ENCODE data around the gene ASPSCR1. TPM values are rescaled to one million over a fixed set of nuclear protein-coding genes. Genes with fewer than 3 reads are reported as not detected.
"Not testable (repeated sequence)": the region's sequence is repeated elsewhere in the genome, so short reads cannot be mapped to it uniquely, and the experiment has no call there.

Gene ASPSCR1
- total RNA-seq, 1 donor from 2014 or later = 12.6 TPM

DNA sequence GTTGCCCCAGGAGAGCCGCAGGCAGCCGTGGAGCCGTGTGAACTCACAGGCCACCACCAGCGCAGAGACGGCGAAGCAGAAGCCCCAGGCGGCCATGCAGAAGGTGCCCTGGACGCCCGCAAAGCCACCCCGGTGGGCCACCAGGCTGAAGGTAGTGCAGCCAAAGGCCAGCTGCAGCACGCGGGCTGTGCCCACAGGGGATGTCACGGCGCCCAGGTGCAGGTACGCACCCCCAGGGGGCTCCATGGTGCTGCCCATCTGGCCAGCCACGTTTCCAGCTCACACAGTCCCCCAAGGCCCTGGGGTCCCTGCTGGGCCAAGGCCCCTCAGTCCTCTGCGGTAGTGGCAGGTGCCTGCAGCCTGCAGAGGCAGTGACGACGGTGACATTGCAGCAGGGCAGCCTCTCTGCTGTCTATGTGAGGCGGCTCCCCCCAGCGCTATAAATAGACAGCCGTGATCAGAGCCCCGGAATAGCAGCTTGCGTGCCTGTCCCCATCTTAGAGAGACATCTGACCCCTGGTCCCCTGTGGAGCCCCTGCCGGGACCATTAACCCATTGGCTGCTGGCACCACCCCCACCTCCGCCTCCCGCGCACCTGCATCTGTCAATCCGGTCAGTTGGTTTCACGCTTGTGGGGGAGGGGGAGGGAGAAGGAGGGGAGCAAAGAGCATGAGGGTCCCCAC, 35.8 kb upstream of the ASPSCR1 start:
- DNase-seq (ENCODE audit: low read depth) = no peak

DNA sequence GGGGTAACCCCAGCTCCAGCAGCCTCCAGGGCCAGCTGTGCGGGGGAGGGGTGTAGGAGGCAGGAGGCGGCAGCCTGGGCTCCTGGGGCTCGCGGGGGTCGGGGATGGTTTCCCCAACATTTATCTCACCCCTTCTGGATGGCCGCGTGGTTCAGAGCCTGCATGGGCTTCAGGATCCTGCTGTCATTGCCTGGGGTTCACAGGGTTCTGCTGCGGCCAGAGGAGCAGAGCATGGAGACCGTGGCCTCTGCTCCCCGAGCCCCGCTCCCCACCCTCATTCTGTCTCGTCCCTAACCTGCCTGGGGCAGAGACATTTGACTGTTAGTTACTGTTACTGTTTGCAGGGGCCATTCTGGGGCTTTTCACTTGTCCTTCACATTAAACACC, 35.3 kb upstream of the ASPSCR1 start:
- DNase-seq (ENCODE audit: low read depth) = no peak

DNA sequence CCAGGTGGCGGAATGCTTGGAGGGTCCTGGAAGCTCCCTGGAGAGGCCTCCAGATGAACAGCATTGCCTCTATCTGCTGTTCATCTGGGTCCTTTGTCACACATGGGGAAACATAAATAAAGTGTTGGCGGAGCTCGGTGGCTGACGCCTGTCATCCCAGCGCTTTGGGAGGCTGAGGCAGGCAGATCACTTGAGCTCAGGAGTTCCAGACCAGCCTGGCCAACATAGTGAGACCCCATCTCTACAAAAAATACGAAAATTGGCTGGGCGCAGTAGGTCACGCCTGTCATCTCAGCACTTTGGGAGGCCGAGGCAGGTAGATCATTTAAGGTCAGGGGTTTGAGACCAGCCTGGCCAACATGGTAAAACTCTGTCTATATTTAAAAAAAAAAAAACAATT, 32.6 kb upstream of the ASPSCR1 start:
- no peak for DNase-seq (ENCODE audit: low read depth)

DNA sequence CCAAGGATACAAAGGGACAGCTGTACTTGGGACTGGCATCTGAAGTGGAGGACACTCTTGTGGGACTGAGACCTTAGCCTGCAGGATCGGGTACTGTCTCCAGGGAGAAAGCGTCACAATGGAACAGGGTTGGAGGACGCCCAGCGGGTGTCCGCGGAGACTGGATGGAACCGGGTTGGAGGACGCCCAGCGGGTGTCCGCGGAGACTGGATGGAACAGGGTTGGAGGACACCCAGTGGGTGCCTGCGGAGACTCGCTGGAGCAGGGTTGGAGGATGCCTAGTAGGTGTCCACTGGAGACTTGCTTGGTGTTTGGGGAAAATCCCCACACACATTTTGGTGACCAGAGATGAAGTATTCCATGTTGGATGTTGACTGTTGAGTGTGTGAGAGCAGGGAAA, 30.2 kb upstream of the ASPSCR1 start, which contains the start of gene MYADML2:
Gene MYADML2, minus strand, starts transcription at position 45 of the 400 bp plus-strand sequence. CDS start 5,492 bp downstream, outside the sequence.
- no peak for DNase-seq (ENCODE audit: low read depth)

DNA sequence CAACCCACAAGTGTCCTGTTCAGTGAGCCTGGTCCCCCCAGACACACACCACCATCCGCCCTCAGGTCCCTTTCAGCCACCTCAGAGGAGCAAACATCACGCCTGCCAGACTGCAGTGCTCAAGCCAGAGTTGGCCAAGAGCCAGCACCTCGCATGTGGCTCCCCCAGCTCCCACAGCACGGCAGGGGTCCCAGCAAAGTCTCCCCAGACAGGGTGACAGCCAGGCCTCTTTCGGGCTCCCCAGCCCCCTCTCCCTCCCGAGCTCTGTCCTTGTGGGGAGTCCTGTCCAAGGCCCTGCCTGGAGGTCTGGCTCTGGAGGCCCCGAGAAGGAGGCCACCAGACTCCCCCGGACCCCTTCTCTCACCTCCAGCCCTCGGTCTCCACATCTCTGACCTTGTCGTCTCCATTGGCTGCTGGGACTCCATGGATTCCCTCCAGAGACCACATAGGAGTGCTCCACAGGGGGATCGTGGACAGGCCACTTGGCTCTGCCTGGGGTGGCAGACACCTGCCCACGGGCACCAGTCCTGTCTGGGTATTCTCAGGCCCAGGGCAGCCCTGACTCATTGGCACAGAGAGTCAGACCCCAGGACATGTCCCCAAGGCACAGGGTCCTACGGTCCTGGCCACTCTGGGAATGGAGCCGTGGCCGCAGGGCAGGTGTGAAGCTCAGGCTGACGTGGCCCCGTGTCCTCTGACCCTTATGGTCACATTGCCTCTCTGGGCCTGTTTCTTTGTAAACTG, 28.6 kb upstream of the ASPSCR1 start:
- DNase-seq (ENCODE audit: low read depth) = no peak

DNA sequence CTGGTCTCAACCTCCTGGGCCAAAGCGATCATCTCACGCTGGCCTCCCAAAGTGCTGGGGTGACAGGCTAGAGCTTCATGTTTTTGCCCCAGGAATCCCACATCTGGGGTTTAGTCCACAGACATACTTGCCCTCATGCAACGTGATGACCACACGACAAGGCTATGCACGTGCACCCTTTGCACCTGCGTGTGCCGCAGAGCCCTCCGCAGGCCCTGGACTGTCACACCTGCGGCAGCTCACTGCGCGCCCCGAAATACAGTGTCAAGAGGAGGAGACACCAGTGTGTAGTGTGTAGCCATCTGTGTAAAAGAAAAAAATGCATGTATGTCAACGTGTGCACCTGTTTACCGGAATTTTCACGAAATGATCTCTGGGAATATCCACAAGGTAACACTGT, 26.9 kb upstream of the ASPSCR1 start:
- no peak for DNase-seq (ENCODE audit: low read depth)

DNA sequence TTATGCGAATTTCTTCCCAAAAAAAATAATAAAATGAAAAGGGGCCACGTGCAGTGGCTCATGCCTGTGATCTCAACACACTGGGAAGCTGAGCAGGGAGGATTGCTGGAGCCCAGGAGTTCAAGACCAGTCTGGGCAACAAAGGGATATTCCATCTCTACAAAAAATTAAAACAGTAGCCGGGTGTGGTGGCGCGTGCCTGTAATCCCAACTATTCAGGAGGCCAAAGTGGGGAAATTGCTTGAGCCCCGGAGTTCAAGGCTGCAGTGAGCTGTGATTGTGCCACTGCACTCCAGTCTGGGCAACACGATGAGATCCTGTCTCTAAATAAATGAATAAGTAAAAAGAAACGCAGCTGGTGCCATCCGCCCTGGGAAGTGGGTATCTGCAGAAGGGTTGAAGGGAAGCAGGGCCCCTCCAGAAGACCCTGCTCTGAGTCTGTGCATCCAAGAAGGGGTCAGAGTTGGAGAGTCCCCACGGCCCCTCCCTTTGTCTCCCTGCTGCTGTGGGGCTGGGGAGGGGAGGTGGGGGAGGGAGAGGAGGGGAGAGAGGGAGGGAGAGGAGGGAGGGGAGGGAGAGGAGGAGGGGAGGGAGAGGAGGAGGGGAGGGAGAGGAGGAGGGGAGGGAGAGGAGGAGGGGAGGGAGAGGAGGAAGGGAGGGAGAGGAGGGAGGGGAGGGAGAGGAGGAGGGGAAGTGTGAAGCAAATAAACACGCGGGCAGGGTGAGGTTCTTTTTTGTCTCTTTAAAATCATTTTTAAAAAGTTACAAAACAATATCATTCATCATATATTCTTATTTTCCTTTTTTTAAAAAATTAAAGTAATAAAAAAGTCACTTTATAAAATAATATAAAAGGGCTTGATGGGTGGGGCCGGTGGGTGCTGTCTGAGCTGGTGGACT, 25.4 kb upstream of the ASPSCR1 start:
- no peak for DNase-seq (ENCODE audit: low read depth)

DNA sequence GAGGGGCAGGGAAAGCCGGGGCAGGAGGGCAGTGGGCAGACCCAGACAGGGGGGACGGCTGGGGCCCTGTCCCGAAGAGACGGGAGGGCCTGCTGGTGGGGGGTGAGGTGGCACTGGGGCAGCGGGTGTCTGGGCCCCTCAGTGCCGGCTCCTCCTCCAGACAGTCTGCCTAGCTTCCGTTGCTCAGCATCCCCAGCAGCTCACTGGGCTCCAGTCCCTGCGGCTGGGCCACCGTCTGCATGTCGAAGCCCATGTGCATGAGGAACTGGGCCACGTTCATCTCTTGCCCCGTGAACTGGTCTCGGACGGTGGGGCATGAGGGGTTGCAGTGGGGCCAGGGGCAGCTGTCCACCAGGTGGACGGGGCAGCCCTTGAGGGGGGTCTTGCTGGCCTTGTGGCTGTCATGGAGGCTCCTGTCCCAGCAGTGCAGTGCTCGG, 24.6 kb upstream of the ASPSCR1 start:
- no peak for DNase-seq (ENCODE audit: low read depth)

DNA sequence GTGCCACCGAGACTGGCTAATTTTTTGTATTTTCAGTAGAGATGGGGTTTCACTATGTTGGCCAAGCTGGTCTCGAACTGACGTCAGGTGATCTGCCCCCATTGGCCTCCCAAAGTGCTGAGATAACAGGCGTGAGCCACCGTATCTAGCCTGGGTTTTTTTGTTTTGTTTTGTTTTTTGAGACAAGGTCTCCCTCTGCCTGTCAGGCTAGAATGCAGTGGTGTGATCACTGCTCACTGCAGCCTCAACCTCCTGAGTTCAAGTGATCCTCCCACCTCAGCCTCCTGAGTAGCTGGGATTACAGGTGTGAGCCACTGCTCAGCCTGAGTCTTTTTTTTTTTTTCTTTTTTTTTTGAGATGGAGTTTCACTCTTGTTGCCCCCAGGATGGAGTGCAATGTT, 24.0 kb upstream of the ASPSCR1 start:
- DNase-seq (ENCODE audit: low read depth) = not testable (repeated sequence)

DNA sequence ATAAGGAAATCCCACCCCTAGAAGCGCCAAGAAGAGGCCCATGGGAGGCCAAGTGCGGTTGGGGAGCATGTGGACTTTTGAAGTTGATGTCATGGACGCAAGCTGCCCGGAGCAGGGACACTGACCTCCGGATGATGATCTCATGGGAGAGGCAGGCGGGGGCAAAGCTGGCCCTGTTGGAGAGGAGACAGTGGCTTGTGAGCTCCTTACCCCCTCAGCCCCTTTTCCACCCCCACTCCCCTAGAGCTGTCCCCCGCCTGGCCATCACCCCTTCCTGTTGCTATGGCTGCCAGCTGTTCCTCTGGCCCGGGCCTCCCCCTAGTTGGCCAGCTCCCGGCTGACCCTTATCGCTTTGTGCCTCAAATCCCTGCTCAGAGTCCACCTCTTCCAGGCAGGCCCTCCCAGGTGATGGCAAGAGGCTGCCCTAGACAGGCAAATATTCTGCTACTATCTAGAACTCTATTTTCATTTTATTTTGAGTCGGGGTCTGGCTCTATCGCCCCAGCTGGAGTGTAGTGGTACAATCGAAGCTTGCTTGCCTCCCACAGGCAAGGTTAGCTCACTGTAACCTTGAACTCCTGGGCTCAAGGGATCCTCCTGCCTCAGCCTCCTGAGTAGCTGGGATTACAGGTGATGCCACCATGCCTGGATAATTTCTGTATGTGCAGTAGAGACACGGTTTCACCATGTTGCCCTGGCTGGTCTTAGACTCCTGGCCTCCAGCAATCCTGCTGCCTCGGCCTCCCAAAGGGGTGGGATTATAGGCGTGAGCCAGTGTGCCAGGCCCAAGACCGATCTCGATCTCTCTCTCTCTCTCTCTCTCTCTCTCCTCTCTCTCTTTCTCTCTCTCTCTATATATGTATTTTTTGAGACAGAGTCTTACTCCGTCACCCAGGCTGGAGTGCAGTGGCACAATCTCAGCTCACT, 23.0 kb upstream of the ASPSCR1 start:
- no peak for DNase-seq (ENCODE audit: low read depth)

DNA sequence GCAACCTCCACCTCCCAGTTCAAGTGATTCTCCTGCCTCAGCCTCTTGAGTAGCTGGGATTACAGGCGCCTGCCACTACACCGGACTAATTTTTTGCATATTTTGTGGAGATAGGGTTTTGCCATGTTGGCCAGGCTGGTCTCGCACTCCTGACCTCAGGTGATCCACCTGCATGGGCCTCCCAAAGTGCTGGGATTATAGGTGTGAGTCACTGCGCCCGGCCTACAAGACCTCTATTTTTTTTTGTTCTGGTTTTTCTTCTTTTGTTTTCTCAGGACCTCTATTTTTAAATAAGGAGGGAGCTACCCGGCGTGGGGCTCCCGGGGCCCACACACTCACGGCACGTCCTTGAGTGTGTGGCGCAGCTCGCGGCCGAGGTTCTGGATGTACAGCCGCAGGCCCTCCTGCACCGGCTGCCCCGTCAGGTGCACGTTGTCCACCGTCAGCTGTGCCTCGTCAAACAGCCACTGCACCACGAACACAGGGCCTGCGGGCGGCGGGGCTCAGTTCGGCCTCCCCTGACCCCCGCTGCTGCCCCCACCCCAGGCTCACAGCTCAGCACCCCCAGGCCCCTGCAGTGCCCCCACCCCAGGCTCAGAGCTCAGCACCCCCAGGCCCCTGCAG, 22.3 kb upstream of the ASPSCR1 start:
- no peak for DNase-seq (ENCODE audit: low read depth)

DNA sequence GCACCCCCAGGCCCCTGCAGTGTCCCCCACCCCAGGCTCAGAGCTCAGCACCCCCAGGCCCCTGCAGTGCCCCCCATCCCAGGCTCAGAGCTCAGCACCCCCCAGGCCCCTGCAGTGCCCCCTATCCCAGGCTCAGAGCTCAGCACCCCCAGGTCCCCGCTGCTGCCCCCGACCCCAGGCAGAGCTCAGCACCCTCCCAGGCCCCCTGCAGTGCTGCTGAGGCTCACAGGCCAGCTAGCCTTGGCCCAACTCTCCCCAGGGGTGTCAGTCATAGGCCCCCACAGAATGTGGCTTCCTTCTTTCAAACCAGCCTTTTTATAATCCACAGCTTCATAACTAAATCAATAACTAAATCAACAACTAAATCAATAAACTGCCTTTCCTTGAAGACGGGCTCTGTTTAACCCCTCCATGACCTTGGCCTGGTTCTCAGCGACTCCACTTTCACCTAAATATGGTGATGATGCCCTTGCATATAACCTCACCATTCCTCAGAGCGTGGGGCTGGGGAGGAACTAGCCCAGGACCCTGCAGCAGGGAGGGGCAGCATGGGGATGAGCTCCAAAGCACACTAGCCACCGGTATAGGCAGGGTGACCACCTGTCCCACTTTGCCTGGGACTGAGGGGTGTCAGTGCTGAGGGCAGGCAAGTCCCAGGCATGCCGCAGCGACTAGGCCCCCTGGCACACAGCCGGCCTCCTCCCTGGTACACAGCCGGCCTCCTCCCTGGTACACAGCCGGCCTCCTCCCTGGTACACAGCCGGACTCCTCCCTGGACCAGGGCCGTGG, 21.5 kb upstream of the ASPSCR1 start:
- no peak for DNase-seq (ENCODE audit: low read depth)

DNA sequence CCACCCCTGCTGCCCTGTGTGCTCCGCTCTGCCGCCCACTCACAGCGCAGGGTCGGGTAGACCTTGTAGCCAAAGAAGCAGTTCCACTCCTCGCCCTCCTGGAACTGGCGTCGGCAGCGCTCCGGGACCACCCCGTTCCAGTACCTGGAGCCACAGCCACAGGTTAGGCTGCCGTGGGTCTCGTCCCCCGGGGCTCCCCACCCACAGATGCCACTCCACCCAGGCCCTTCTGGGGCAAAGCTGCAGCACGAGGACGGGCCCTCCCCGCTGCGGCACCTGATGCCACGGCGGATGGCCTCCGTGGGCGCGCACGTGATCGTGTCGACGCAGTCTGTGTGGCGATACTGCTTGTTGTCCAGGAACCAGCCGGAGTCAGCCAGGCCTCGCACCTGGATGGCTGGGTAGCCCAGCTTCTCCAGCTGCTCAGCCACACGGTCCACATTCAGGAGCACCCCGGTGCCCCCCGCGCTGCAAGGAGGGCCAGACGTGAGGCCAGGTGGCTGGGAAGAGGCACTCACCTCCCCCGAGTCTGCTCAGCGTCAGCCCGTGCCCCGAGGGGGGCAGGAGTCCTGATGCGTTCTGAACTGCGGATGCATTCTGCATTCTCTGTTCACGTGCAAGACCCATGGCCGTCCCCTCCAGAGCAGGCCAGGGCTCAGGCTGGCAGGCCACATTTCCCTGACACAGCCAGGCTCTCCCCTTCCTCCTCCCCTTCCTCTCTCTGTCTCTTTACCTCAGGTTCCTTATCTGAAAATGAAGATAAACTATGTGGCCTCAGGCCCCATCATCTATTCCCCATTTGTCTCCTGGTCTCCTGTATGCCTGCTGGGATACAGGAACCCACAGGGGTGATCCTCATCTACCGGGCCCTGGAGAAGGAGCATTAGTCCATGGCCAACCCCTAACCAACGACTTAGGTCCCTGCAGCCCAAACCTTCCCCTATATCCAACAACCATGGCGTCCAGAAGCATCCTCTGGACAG, 20.5 kb upstream of the ASPSCR1 start:
- no peak for DNase-seq (ENCODE audit: low read depth)

DNA sequence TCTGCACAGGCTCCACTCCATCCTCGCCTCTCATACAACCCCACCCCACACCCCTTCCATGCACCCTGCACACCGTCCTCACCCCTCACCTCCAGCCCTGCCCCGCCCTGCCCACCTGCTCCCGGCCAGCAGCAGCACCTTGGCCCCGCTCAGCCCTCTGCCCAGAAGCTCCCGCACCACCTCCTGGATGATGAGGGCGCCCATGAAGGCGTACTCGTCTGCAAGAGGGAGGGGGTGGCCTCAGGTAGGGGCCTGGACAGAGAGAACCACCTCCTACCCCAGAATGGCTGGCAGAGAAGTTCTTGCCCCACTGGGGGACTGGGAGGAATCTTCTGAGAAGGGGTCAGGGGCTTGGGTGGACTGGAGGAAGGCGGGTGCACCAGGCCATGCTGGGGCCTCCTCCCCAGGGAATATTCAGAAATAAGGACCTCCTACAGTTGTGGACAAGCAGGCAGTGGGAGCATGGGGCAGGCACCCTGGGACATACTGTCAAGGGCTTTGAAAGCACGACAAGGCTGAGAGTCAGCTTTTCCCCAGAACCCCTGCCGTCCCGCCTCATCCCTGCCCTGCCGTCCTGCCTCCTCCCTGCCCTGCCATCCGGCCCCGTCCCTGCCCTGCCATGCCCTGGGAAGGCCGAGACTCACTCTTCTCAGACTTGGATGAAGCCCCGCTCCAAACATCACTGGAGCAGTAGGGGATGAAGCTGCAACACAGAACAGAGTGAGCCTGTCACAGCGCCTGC, 19.6 kb upstream of the ASPSCR1 start:
- DNase-seq (ENCODE audit: low read depth) = no peak

DNA sequence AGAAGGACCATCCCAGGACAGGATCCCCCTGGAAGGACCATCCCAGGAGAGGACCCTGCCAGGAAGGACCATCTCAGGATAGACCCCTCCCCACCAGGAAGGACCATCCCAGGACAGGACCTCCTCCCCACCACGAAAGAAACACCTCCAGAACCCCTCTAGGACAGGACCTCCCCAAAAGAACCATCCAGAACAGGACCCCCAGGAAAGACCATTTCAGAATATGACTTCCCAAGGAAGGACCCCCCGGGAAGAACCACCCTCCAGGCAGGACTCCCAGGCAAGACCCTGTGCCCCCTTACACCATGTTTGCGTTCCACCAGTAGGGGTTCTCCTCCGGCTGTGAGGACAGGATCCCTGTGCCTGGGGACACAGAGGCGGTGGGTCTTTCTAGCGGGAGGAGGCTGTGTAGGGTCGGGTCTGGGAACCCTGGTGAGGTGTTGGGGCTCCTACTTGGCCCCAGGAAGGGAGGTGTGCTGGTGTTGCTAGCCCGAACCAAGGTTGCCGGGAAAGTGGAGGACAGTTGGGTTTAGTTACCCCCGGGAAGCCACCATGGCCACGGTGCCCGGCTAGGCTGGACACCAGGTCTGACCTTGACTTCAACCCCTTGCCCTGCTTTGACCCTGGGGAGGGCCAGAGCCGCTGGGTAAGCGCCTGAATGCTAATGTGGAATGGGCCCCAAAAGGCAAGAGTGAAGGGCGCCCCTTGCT, 18.6 kb upstream of the ASPSCR1 start:
- DNase-seq (ENCODE audit: low read depth) = no peak

DNA sequence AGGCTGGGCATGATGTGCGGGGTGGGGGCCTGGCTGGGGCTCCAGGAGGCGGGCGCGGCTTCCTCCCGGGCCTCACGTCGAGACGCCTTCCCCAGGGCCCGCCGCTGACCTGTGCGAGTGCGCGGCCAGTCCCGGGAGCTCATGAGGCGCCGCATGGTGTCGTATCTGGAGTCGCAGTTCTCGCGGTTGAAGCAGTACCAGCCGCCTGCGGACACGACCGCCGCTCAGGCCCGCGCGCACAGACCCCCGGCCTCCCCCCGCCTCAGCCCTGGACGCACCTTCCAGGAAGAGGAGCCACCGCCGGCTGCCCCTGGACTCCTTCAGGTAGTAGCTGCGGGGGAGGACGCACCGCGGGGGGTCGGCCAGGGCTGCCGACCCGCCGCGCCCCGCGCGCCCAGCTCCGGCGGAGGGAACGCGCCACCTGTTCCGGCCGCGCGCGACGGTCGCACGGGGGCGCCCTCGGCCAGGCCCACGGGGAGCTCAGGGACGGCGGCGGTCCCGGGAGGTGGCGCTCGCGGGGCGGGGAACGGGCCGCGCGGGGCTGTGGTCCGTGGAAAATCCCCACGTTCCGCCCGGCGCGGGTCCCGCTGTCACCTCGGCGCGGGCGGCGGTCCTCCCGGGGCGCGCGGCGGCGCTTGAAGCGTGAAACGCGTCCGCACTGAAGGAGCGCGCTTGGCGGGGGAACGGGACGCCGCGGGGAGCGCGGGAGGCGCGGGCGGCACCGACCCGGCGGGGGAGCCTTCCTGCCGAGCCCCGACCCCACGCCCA, 17.9 kb upstream of the ASPSCR1 start:
- DNase-seq (ENCODE audit: low read depth) = no peak

Measured in renal cortical epithelial cell (primary cell).